ENCODE data around the gene SEMA6A.
"Not testable (repeated sequence)": the region's sequence is repeated elsewhere in the genome, so short reads cannot be mapped to it uniquely, and the experiment has no call there.

The SEMA6A gene

GRCh38 chr5:116550082-116550481 lies 24.5 kb downstream of the SEMA6A start:
- no peak for DNase-seq (ENCODE audit: low read depth in 2 of 2, low spot score in 1 of 2)

GRCh38 chr5:116546743-116547124 lies 27.9 kb downstream of the SEMA6A start:
- DNase-seq (ENCODE audit: low read depth in 2 of 2, low spot score in 1 of 2) = no peak

DNA sequence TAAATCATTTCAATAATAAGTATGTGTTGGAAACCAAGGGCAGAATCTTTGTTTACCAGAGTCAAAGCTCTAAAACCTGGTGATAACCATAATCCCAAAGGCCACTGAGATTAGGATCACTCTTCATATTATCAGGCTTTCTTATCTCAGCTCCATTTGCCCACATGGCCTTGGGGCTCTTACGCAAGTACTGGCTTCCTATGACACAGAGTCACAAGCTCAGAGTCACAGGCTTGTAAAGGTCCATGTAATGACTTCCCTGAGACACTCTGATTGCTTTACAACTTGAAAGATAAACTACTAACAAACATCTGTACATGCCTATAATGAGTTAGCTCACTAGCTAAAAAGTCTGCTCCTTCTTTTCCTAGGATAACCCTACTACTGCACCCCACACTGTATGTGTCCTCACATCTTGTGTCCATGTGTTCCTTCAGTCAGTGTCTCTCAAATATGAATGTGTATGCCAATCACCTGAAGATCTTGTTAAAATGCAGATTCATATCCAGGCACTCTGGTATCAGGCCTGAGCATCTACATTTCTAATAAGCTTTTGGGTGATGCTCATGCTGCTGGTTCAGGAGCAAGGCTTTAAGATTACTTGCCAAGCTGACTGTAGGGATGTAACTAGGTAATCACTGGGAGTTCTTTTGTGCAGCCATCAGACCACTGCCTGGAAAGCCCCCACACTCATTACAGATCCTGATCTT lies 28.4 kb downstream of the SEMA6A start:
- DNase-seq (ENCODE audit: low read depth in 2 of 2, low spot score in 1 of 2) = no peak

DNA sequence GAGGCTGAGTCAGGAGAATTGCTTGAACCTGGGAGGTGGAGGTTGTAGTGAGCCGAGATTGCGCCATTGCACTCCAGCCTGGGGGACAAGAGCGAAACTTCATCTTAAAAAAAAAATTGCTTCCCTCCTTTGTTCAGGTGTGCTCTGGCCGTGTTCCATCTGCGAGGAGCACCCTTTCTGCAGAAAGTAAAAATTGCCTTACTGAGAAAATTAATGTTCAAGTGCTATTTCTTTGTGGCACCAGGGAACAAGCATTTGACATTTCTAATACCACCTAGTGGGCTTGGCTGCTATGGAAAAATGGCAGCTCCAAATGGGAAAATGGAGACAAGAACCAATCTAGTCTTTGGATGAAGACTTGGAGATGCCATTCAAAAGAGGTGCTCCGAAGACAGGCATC lies 29.2 kb downstream of the SEMA6A start:
- not testable (repeated sequence) for DNase-seq (ENCODE audit: low read depth in 2 of 2, low spot score in 1 of 2)

DNA sequence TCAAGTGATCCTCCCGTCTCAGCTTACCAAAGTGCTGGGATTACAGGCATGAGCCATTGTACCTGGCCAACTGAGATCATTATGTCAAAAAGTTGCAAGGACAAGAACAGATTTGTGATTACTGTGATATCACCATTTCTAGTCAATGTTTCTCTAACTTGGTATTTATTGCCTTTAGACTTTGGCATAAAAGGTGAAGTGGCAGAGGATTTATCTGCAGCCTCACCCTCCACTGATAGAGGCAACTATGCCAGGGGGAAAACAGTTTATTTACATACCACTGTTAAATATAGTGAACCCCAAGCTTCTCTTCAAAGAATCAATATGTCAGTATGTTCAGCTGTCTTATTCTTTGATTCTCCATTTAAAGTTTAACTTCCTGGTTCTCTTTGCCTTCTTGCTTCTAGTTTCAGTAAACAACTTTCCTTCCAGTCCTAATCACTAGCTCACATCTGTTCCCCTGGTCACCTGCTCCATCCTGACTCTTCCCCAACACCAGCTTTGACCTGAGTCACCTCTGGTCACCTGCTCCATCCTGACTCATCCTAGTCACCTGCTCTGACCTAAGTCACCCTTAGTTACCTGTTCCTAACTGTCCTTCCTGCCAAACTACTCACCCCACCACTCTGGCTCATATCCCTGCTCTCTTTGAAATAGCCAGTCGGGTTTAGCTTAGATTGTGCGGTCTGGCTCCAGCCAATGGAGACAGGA lies 29.9 kb downstream of the SEMA6A start:
- DNase-seq (ENCODE audit: low read depth in 2 of 2, low spot score in 1 of 2) = no peak

DNA sequence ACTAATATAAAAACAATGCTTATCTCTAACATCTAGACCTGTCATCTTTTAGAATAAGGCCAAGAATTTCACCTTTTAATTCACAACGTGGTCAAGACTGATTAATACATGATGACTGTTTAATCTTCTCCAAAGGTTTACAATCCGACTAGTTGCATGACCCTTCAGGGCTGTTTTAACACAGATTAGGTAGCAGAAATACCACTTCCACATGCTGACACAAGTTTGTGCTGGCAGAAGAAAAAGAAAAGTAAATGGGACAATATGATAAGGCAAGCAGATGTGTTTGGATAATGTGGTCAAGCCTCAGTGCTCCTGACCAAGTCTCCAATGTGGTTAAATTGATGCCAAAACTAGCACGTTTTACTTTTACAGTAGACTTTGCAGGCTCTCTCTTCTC lies 31.1 kb downstream of the SEMA6A start:
- no peak for DNase-seq (ENCODE audit: low read depth in 2 of 2, low spot score in 1 of 2)

GRCh38 chr5:116542619-116543018 lies 32.0 kb downstream of the SEMA6A start:
- DNase-seq (ENCODE audit: low read depth in 2 of 2, low spot score in 1 of 2) = no peak

GRCh38 chr5:116539222-116539621 lies 35.4 kb downstream of the SEMA6A start:
- no peak for DNase-seq (ENCODE audit: low read depth in 2 of 2, low spot score in 1 of 2)

- DNase-seq (ENCODE audit: low read depth in 2 of 2, low spot score in 1 of 2) = no peak
Measured at GRCh38 chr5:116536316-116537083, 38.1 kb downstream of the SEMA6A start.

- no peak for DNase-seq (ENCODE audit: low read depth in 2 of 2, low spot score in 1 of 2)
Measured at GRCh38 chr5:116534964-116535651, 39.5 kb downstream of the SEMA6A start.

DNA sequence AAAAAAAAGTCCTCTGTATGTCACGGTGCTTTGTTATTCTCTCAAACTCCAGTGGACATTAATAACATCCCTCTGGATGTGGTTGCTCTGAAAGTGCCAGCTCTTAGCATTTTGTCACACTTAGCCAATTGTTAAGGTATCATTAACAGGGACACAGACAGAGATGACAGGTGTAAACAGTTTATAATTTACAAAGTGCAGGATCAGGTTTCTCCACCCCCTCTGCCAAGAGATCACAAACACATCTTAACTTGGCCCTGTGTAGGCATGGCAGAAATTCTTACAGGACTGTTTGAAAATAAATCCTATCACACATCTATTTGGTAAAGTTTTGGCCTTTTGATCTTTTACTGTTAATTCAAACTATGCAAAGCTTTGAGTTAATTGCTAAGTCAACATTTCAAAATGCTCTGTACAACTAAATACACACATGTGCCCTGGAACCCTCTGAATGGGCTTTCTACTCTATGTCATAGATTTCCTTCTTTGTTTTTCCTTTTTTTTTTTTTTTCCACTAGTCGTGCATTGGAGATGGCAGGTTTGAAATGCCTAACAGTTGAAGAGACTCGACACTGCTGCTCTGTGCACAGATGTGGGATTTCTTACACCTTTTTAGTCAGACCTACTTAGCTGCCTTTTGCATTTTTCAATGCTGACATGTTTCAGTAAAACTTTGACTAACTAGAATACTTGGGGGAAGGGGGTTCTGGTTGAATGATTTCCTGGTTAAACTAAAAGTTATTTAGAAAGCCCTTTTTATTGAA lies 41.7 kb downstream of the SEMA6A start:
- no peak for DNase-seq (ENCODE audit: low read depth in 2 of 2, low spot score in 1 of 2)

- DNase-seq (ENCODE audit: low read depth in 2 of 2, low spot score in 1 of 2) = no peak
Measured at GRCh38 chr5:116531635-116532034, 43.0 kb downstream of the SEMA6A start.

- DNase-seq (ENCODE audit: low read depth in 2 of 2, low spot score in 1 of 2) = no peak
Measured at GRCh38 chr5:116531117-116531516, 43.5 kb downstream of the SEMA6A start.

- DNase-seq (ENCODE audit: low read depth in 2 of 2, low spot score in 1 of 2) = no peak
Measured at GRCh38 chr5:116530276-116530675, 44.3 kb downstream of the SEMA6A start.

DNA sequence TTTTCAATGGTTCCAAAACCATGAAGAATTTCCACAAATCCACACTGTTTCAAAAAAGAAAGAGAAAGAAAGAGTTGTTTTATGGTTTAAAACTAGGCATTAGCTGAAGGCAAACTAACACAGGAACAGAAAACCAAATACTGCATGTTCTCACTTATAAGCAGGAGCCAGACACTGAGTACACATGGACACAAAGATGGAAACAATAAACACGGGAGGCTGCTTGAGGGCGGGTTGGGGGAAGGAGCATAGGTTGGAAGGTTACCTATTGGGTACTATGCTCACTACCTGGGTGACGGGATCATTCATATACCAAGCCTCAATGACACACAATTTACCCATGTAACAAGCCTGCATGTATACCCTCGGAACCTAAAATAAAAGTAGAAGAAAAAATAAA lies 45.0 kb downstream of the SEMA6A start:
- no peak for DNase-seq (ENCODE audit: low read depth in 2 of 2, low spot score in 1 of 2)

- no peak for DNase-seq (ENCODE audit: low read depth in 2 of 2, low spot score in 1 of 2)
Measured at GRCh38 chr5:116528519-116529234, 45.9 kb downstream of the SEMA6A start.

- no peak for DNase-seq (ENCODE audit: low read depth in 2 of 2, low spot score in 1 of 2)
Measured at GRCh38 chr5:116527582-116527981, 47.0 kb downstream of the SEMA6A start.

DNA sequence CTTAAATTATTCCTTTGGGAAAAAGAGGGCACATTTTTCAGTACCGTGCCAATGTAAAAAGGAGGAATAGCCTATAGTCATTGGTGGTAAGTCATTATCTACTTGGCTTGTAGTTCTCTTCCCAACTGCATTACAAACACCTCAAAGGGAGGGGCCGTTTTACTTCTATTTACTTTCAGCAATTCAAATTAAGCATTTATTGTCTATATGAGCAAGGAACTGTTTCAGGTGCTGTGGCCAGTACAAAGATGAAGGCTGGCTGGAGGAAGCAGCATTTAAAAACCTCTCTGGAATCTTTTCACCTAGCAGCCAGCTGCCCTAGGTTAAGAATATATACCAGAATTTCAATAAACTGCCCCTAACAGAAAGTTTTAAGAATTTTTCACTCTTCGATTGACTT lies 48.9 kb downstream of the SEMA6A start:
- DNase-seq (ENCODE audit: low read depth in 2 of 2, low spot score in 1 of 2) = no peak

DNA sequence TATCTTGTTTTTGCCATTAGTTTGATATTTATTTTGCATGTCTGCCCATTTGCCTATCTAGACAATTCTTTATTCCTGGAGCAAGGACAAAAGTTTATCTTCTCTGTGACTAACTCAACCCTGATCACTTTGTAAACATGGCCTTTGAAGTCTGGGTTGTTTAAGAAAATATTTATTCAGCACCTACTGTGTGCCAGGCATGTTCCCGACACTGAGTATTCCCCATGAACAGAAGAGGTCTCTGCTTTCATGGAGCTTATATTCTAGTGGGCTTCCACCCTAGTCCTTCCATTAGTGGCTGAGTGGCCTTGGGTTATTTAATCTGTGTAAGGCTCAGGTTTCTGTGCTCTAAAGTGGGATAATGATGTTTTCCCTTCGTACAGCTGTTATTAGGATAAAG lies 49.7 kb downstream of the SEMA6A start:
- no peak for DNase-seq (ENCODE audit: low read depth in 2 of 2, low spot score in 1 of 2)
